ENCODE measurements around the gene ANGEL1. TPM values are rescaled to one million over a fixed set of nuclear protein-coding genes. Genes with fewer than 3 reads are reported as not detected.

Gene ANGEL1
- total RNA-seq, 2 experiments from 2014 or later: 15.4 to 17.3 TPM

GRCh38 chr14:76761960-76762410 is 50.7 kb downstream of the ANGEL1 start:
- Mint-ChIP-seq H3K9me3 (no peaks in the 10 kb centered on the region), H3K4me3 (peak overlapping the region; percentile 84), H3K4me1 (peaks cover 7% of the 10 kb centered on the region), H3K36me3 (no peaks in the 10 kb centered on the region), H3K27ac (no peak overlapping the region), H3K27me3 (peaks cover 39% of the 10 kb centered on the region)
- DNase-seq (no peak), ATAC-seq (ENCODE audit: low read depth) (no peak)
- POLR2A ChIA-PET: interaction anchor here (1.0 to 1.5 kb wide), 3 partner anchors 21 to 50 kb away, joined by 3 to 5 read pairs (median 5); partner anchors contain the start of gene ANGEL1

- Mint-ChIP-seq H3K9me3 (no peaks in the 10 kb centered on the region), H3K27ac (no peak within 1 kb of the TSS), H3K4me3 (peak within 1 kb of the TSS; percentile 84), H3K36me3 (no peaks in the 10 kb centered on the region), H3K4me1 (peaks cover 7% of the 10 kb centered on the region), H3K27me3 (peaks cover 45% of the 10 kb centered on the region)
- ATAC-seq (ENCODE audit: low read depth) (peak; percentile 88), DNase-seq (peak; percentile 79)
- POLR2A ChIA-PET: interaction anchor here (0.6 to 1.5 kb wide), 4 partner anchors 22 to 51 kb away, joined by 3 to 5 read pairs (median 5); partner anchors contain the start of gene ANGEL1
Measured at GRCh38 chr14:76761136-76761959, 51.3 kb downstream of the ANGEL1 start, which contains the start of gene VASH1. TSS of gene VASH1 (plus strand) at chr14:76761468. CDS start at chr14:76762822, 1,354 bp downstream.

GRCh38 chr14:76760331-76761135 is 52.1 kb downstream of the ANGEL1 start:
- DNase-seq (no peak), ATAC-seq (ENCODE audit: low read depth) (no peak)
- POLR2A ChIA-PET: interaction anchor here (0.6 to 1.5 kb wide), 2 partner anchors 51 to 52 kb away, joined by 5 read pairs; partner anchors contain the start of gene ANGEL1
- Mint-ChIP-seq H3K9me3 (no peaks in the 10 kb centered on the region), H3K27ac (no peak overlapping the region), H3K4me3 (peak overlapping the region; percentile 69), H3K27me3 (peaks cover 46% of the 10 kb centered on the region), H3K4me1 (peaks cover 7% of the 10 kb centered on the region), H3K36me3 (no peaks in the 10 kb centered on the region)

GRCh38 chr14:76759589-76759988 is 53.1 kb downstream of the ANGEL1 start:
- Mint-ChIP-seq H3K4me1 (peaks cover 7% of the 10 kb centered on the region), H3K4me3 (no peak overlapping the region), H3K36me3 (no peaks in the 10 kb centered on the region), H3K9me3 (no peaks in the 10 kb centered on the region), H3K27ac (no peak overlapping the region), H3K27me3 (peaks cover 50% of the 10 kb centered on the region)
- DNase-seq: no peak
- POLR2A ChIA-PET: interaction anchor here (1.2 kb wide), 1 partner anchor 23 kb away, joined by 4 read pairs; no protein-coding TSS in a partner anchor
- no peak for ATAC-seq (ENCODE audit: low read depth)

GRCh38 chr14:76756371-76756750 is 56.3 kb downstream of the ANGEL1 start:
- H3K4me3 Mint-ChIP-seq: no peak overlapping the region
- DNase-seq (no peak), ATAC-seq (ENCODE audit: low read depth) (no peak)
- peaks cover 2% of the 10 kb centered on the region for H3K4me1 Mint-ChIP-seq
- H3K27me3 Mint-ChIP-seq: peaks cover 34% of the 10 kb centered on the region
- POLR2A ChIA-PET: no interaction called here
- H3K27ac Mint-ChIP-seq: no peak overlapping the region
- no peaks in the 10 kb centered on the region for H3K36me3 Mint-ChIP-seq
- H3K9me3 Mint-ChIP-seq: no peaks in the 10 kb centered on the region

- POLR2A ChIA-PET: no interaction called here
- DNase-seq: no peak
- H3K36me3 Mint-ChIP-seq: no peaks in the 10 kb centered on the region
- no peaks in the 10 kb centered on the region for H3K9me3 Mint-ChIP-seq
- no peak overlapping the region for H3K27ac Mint-ChIP-seq
- peaks cover 33% of the 10 kb centered on the region for H3K27me3 Mint-ChIP-seq
- no peaks in the 10 kb centered on the region for H3K4me1 Mint-ChIP-seq
- H3K4me3 Mint-ChIP-seq: no peak overlapping the region
- ATAC-seq (ENCODE audit: low read depth): no peak
Measured at GRCh38 chr14:76755610-76756370, 56.9 kb downstream of the ANGEL1 start.

GRCh38 chr14:76754586-76754985 is 58.1 kb downstream of the ANGEL1 start:
- DNase-seq: no peak
- H3K27ac Mint-ChIP-seq: no peak overlapping the region

GRCh38 chr14:76753541-76754198 is 59.0 kb downstream of the ANGEL1 start:
- Mint-ChIP-seq H3K27me3 (peaks cover 17% of the 10 kb centered on the region), H3K4me1 (no peaks in the 10 kb centered on the region), H3K9me3 (no peaks in the 10 kb centered on the region), H3K4me3 (no peak overlapping the region), H3K27ac (no peak overlapping the region), H3K36me3 (no peaks in the 10 kb centered on the region)
- POLR2A ChIA-PET: no interaction called here
- DNase-seq (no peak), ATAC-seq (ENCODE audit: low read depth) (no peak)

More at GRCh38 chr14:76754586-76754985, 58.1 kb downstream of the ANGEL1 start:
- no peaks in the 10 kb centered on the region for H3K36me3 Mint-ChIP-seq
- H3K9me3 Mint-ChIP-seq: no peaks in the 10 kb centered on the region
- H3K27me3 Mint-ChIP-seq: peaks cover 24% of the 10 kb centered on the region
- H3K4me1 Mint-ChIP-seq: no peaks in the 10 kb centered on the region
- POLR2A ChIA-PET: no interaction called here
- ATAC-seq (ENCODE audit: low read depth): no peak
- H3K4me3 Mint-ChIP-seq: no peak overlapping the region

GRCh38 chr14:76752744-76753143 is 59.9 kb downstream of the ANGEL1 start:
- H3K4me3 Mint-ChIP-seq: no peak overlapping the region
- peaks cover 14% of the 10 kb centered on the region for H3K27me3 Mint-ChIP-seq
- no peaks in the 10 kb centered on the region for H3K4me1 Mint-ChIP-seq
- no peaks in the 10 kb centered on the region for H3K36me3 Mint-ChIP-seq
- POLR2A ChIA-PET: no interaction called here
- DNase-seq (no peak), ATAC-seq (ENCODE audit: low read depth) (no peak)
- no peak overlapping the region for H3K27ac Mint-ChIP-seq
- H3K9me3 Mint-ChIP-seq: no peaks in the 10 kb centered on the region

- peaks cover 2% of the 10 kb centered on the region for H3K4me1 Mint-ChIP-seq
- peaks cover 2% of the 10 kb centered on the region for H3K36me3 Mint-ChIP-seq
- POLR2A ChIA-PET: no interaction called here
- H3K27ac Mint-ChIP-seq: no peak overlapping the region
- peaks cover 13% of the 10 kb centered on the region for H3K9me3 Mint-ChIP-seq
- H3K27me3 Mint-ChIP-seq: peaks cover 36% of the 10 kb centered on the region
- DNase-seq: no peak
- H3K4me3 Mint-ChIP-seq: no peak overlapping the region
- ATAC-seq (ENCODE audit: low read depth): no peak
Measured at GRCh38 chr14:76742966-76743365, 69.7 kb downstream of the ANGEL1 start.

GRCh38 chr14:76742185-76742584 is 70.5 kb downstream of the ANGEL1 start:
- Mint-ChIP-seq H3K36me3 (peaks cover 2% of the 10 kb centered on the region), H3K27me3 (peaks cover 44% of the 10 kb centered on the region), H3K27ac (no peak overlapping the region), H3K4me3 (no peak overlapping the region), H3K4me1 (peaks cover 2% of the 10 kb centered on the region), H3K9me3 (peaks cover 13% of the 10 kb centered on the region)
- ATAC-seq (ENCODE audit: low read depth) (no peak), DNase-seq (no peak)
- POLR2A ChIA-PET: no interaction called here

- no peak overlapping the region for H3K4me3 Mint-ChIP-seq
- no peak overlapping the region for H3K27ac Mint-ChIP-seq
- POLR2A ChIA-PET: no interaction called here
- peaks cover 54% of the 10 kb centered on the region for H3K27me3 Mint-ChIP-seq
- H3K36me3 Mint-ChIP-seq: peaks cover 2% of the 10 kb centered on the region
- peaks cover 2% of the 10 kb centered on the region for H3K4me1 Mint-ChIP-seq
- H3K9me3 Mint-ChIP-seq: peaks cover 13% of the 10 kb centered on the region
- no peak for DNase-seq
- ATAC-seq (ENCODE audit: low read depth): no peak
Measured at GRCh38 chr14:76741074-76741473, 71.6 kb downstream of the ANGEL1 start.
